Measurements from ENCODE around the gene SLC12A7.

DNA sequence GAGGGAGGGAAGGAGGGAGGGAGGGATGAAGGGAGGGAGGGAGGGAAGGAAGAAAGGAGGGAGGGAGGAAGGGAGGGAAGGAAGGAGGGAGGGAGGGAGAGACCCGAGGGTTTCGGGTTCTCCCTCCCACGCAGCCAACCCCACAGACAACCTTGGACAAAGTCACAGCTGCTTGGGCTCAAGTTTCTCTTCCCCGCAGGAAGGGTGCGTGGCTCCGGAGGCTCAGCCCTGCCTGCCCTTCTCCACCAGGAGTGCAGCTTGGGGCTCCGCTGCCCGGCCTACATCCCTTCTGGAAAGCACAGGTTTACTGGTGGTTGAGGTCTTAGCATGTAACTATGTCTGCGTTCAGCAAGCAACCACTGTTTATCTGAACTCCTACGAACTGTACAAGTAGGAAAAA lies 15.0 kb downstream of the SLC12A7 start:
- TF ChIP-seq POLR2A (IDR thresholded peaks at IDR 0.05) = no peak
- TF ChIP-seq, protein P1, sequence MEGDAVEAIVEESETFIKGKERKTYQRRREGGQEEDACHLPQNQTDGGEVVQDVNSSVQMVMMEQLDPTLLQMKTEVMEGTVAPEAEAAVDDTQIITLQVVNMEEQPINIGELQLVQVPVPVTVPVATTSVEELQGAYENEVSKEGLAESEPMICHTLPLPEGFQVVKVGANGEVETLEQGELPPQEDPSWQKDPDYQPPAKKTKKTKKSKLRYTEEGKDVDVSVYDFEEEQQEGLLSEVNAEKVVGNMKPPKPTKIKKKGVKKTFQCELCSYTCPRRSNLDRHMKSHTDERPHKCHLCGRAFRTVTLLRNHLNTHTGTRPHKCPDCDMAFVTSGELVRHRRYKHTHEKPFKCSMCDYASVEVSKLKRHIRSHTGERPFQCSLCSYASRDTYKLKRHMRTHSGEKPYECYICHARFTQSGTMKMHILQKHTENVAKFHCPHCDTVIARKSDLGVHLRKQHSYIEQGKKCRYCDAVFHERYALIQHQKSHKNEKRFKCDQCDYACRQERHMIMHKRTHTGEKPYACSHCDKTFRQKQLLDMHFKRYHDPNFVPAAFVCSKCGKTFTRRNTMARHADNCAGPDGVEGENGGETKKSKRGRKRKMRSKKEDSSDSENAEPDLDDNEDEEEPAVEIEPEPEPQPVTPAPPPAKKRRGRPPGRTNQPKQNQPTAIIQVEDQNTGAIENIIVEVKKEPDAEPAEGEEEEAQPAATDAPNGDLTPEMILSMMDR (IDR thresholded peaks at IDR 0.05) = no peak

All from thyroid gland (tissue), 4 donors.